Erythroblast (primary cell): ENCODE measurements around the gene SORL1.

Experiments used
- GATA1 ChIP-seq: IDR thresholded peaks from 2 replicates; pipeline ENCODE4 v1.6.1; 2011; ENCODE audit warnings: low read depth, mild to moderate bottlenecking, control low read depth, low read length, moderate library complexity
- POLR2A ChIP-seq: IDR thresholded peaks from 2 replicates; pipeline ENCODE4 v1.6.1; 2011; ENCODE audit warnings: mild to moderate bottlenecking, low read length

GRCh38 chr11:121437018-121437685, 15.0 kb upstream of the SORL1 start:
- TF ChIP-seq POLR2A: no peak
- TF ChIP-seq GATA1: no peak
